OCI-LY1 (cell line): Measurements from ENCODE around the gene GALNTL6.

ENCODE experiments used
- EZH2 ChIP-seq: fragments of 200-600 bp; sonication (generic), shearing (Covaris generic); IDR thresholded peaks from 2 replicates; pipeline ENCODE4 v1.8.0; 2017; ENCODE audit warnings: borderline replicate concordance, mixed run types, mild to moderate bottlenecking, antibody characterized with exemption, low read length, moderate library complexity, mixed read lengths
- TF ChIP-seq, protein P1 (sequence below): fragments of 200-600 bp; sonication (generic), shearing (Covaris generic); IDR thresholded peaks from 2 replicates; pipeline ENCODE4 v1.5.1; 2017; ENCODE audit warnings: mild to moderate bottlenecking, antibody characterized with exemption, low read length, moderate library complexity, mixed read lengths

DNA sequence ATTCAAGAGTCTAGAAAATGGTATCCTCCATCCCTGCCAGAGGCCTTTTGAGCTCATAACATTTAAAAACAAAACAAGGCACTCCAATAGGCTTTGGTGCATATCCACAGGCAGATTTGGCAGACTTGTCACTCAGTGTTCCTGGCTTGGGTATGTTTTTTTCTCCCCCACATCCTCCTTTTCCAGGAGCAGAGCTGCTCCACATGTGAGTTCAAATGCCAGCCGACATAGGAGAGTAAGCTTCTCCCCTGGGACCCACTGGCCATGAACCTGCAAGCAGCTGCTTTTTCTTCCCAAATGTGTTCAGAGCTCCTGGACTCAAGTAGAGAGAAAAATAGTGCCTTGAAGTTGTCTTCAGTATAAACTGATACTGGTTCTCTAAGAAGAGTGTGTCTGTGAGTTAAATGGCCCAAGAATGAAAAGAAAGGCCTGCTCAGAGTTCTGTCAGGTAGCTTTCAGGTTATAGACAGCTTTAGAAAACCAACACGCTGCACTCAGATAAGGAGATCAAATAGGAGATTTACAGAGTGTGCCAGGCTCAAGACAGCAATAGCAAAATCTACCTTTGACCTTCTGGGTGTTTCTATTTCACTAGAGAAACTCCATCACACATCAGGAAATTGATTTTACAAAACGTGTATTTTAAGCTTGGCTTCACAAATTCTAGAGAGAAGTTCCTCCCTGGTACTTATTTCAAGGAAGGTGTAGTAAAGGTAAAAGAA is 1192.9 kb downstream of the GALNTL6 start:
- TF ChIP-seq, protein P1, sequence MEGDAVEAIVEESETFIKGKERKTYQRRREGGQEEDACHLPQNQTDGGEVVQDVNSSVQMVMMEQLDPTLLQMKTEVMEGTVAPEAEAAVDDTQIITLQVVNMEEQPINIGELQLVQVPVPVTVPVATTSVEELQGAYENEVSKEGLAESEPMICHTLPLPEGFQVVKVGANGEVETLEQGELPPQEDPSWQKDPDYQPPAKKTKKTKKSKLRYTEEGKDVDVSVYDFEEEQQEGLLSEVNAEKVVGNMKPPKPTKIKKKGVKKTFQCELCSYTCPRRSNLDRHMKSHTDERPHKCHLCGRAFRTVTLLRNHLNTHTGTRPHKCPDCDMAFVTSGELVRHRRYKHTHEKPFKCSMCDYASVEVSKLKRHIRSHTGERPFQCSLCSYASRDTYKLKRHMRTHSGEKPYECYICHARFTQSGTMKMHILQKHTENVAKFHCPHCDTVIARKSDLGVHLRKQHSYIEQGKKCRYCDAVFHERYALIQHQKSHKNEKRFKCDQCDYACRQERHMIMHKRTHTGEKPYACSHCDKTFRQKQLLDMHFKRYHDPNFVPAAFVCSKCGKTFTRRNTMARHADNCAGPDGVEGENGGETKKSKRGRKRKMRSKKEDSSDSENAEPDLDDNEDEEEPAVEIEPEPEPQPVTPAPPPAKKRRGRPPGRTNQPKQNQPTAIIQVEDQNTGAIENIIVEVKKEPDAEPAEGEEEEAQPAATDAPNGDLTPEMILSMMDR = no peak
- TF ChIP-seq EZH2 = no peak
